GM23248 (cell line): ENCODE measurements around the gene UBQLN4.

Source experiments
- EZH2 ChIP-seq: fragments of 200-600 bp; sonication (generic); IDR thresholded peaks from 2 replicates; pipeline ENCODE4 v1.6.1; 2018; ENCODE audit warnings: antibody characterized with exemption, mild to moderate bottlenecking; ENCODE audit not compliant: insufficient read depth, poor library complexity, severe bottlenecking
- EZH2phosphoT487 ChIP-seq: fragments of 200-600 bp; sonication (generic); IDR thresholded peaks from 2 replicates; pipeline ENCODE4 v1.6.1; 2018; ENCODE audit warnings: antibody characterized with exemption, moderate library complexity, mild to moderate bottlenecking, low read depth; ENCODE audit not compliant: insufficient read depth

GRCh38 chr1:156019946-156020292 is 33.7 kb downstream of the UBQLN4 start:
- TF ChIP-seq EZH2phosphoT487 (no peak), EZH2 (no peak)
